Measurements from ENCODE around the gene CELF2.

GRCh38 chr10:11049806-11050205 lies 32.1 kb downstream of the CELF2 start:
- TF ChIP-seq NFRKB (IDR thresholded peaks at IDR 0.05; ENCODE audit: low read depth) (no peak), HDAC1 (IDR thresholded peaks at IDR 0.05) (no peak), ZNF224 (CRISPR knock-in tag; IDR thresholded peaks at IDR 0.05) (no peak), CBFB (CRISPR knock-in tag; IDR thresholded peaks at IDR 0.05) (no peak), MAZ (CRISPR knock-in tag; conservative IDR thresholded peaks at IDR 0.05 in 1 of 2, IDR thresholded peaks at IDR 0.05 in 1 of 2) (no peak), POLR2A (conservative IDR thresholded peaks at IDR 0.05) (no peak), GATA2 (CRISPR knock-in tag; IDR thresholded peaks at IDR 0.05) (no peak), ZZZ3 (IDR thresholded peaks at IDR 0.05) (no peak), CHD7 (IDR thresholded peaks at IDR 0.05; ENCODE audit: low read depth, low read length) (no peak), FOXJ3 (CRISPR knock-in tag; IDR thresholded peaks at IDR 0.05) (no peak)
- TF ChIP-seq, protein P1, sequence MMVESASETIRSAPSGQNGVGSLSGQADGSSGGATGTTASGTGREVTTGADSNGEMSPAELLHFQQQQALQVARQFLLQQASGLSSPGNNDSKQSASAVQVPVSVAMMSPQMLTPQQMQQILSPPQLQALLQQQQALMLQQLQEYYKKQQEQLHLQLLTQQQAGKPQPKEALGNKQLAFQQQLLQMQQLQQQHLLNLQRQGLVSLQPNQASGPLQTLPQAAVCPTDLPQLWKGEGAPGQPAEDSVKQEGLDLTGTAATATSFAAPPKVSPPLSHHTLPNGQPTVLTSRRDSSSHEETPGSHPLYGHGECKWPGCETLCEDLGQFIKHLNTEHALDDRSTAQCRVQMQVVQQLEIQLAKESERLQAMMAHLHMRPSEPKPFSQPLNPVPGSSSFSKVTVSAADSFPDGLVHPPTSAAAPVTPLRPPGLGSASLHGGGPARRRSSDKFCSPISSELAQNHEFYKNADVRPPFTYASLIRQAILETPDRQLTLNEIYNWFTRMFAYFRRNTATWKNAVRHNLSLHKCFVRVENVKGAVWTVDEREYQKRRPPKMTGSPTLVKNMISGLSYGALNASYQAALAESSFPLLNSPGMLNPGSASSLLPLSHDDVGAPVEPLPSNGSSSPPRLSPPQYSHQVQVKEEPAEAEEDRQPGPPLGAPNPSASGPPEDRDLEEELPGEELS (CRISPR knock-in tag; IDR thresholded peaks at IDR 0.05; ENCODE audit: borderline replicate concordance), result no peak
- TF ChIP-seq, protein P2, sequence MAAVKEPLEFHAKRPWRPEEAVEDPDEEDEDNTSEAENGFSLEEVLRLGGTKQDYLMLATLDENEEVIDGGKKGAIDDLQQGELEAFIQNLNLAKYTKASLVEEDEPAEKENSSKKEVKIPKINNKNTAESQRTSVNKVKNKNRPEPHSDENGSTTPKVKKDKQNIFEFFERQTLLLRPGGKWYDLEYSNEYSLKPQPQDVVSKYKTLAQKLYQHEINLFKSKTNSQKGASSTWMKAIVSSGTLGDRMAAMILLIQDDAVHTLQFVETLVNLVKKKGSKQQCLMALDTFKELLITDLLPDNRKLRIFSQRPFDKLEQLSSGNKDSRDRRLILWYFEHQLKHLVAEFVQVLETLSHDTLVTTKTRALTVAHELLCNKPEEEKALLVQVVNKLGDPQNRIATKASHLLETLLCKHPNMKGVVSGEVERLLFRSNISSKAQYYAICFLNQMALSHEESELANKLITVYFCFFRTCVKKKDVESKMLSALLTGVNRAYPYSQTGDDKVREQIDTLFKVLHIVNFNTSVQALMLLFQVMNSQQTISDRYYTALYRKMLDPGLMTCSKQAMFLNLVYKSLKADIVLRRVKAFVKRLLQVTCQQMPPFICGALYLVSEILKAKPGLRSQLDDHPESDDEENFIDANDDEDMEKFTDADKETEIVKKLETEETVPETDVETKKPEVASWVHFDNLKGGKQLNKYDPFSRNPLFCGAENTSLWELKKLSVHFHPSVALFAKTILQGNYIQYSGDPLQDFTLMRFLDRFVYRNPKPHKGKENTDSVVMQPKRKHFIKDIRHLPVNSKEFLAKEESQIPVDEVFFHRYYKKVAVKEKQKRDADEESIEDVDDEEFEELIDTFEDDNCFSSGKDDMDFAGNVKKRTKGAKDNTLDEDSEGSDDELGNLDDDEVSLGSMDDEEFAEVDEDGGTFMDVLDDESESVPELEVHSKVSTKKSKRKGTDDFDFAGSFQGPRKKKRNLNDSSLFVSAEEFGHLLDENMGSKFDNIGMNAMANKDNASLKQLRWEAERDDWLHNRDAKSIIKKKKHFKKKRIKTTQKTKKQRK (IDR thresholded peaks at IDR 0.05; ENCODE audit: borderline replicate concordance, low read depth, low read length), result no peak

Measured in K562 (cell line).